Keratinocyte (primary cell): ENCODE measurements around the gene AFF2. TPM values are rescaled to one million over a fixed set of nuclear protein-coding genes. Genes with fewer than 3 reads are reported as not detected.

Experiments
- DNase-seq: peaks from one replicate; pipeline ENCODE4 v3.0.0-alpha.2; 2011; ENCODE audit warnings: low read depth, missing footprints, low spot score
- FAIRE-seq: peaks from 2 replicates; lab custom pipeline; 2011; peaks lifted over from hg19 to GRCh38; lab: Jason Lieb, UNC
- H2AFZ ChIP-seq: 2 replicates; pipeline ENCODE4 v1.6.0; 2012; ENCODE audit warnings: low read length, control low read depth, inconsistent platforms; ENCODE audit not compliant: control insufficient read depth
- H3K27ac ChIP-seq: 2 replicates; pipeline ENCODE4 v1.5.1; 2011; ENCODE audit warnings: low read length; ENCODE audit not compliant: control insufficient read depth, insufficient read depth
- H3K27me3 ChIP-seq: 3 replicates; pipeline ENCODE4 v1.6.0; 2011; ENCODE audit warnings: low read length; ENCODE audit not compliant: control insufficient read depth, insufficient read depth; ENCODE audit errors: extremely low read depth
- H3K36me3 ChIP-seq, 2 experiments: 2 replicates in 1 of 2; 3 replicates in 1 of 2; pipeline ENCODE4 v1.5.1; 2011; ENCODE audit warnings: low read length in 2 of 2, mild to moderate bottlenecking in 1 of 2; ENCODE audit not compliant: control insufficient read depth in 2 of 2, insufficient read depth in 2 of 2; ENCODE audit errors: extremely low read depth in 1 of 2
- H3K4me1 ChIP-seq: 3 replicates; pipeline ENCODE4 v1.5.1; 2011; ENCODE audit warnings: low read length; ENCODE audit not compliant: control insufficient read depth, insufficient read depth; ENCODE audit errors: extremely low read depth
- H3K4me2 ChIP-seq: 3 replicates; pipeline ENCODE4 v1.6.0; 2011; ENCODE audit warnings: low read depth, low read length; ENCODE audit not compliant: control insufficient read depth, insufficient read depth; ENCODE audit errors: extremely low read depth
- H3K4me3 ChIP-seq, 3 experiments: fragments of 200-600 bp in 1 of 3; sonication (generic) in 1 of 3; 2 replicates in 2 of 3; 3 replicates in 1 of 3; pipeline ENCODE4 v1.5.1; 2011 to 2016; ENCODE audit warnings: low read length in 3 of 3, mild to moderate bottlenecking in 3 of 3, control low read depth in 2 of 3, inconsistent platforms in 1 of 3, low read depth in 1 of 3, mixed read lengths in 1 of 3, mixed run types in 1 of 3, moderate library complexity in 1 of 3; ENCODE audit not compliant: control insufficient read depth in 2 of 3, insufficient read depth in 2 of 3; ENCODE audit errors: extremely low read depth in 1 of 3
- H3K79me2 ChIP-seq: 2 replicates; pipeline ENCODE4 v1.6.0; 2012; ENCODE audit warnings: low read length; ENCODE audit not compliant: control insufficient read depth, insufficient read depth
- H3K9ac ChIP-seq: 3 replicates; pipeline ENCODE4 v1.6.0; 2011; ENCODE audit warnings: low read length; ENCODE audit not compliant: control insufficient read depth, insufficient read depth; ENCODE audit errors: extremely low read depth
- H3K9me1 ChIP-seq: 3 replicates; pipeline ENCODE4 v1.6.0; 2011; ENCODE audit warnings: low read length; ENCODE audit not compliant: control insufficient read depth, insufficient read depth; ENCODE audit errors: extremely low read depth
- H3K9me3 ChIP-seq: 2 replicates; pipeline ENCODE4 v1.5.1; 2012; ENCODE audit warnings: low read depth, low read length; ENCODE audit not compliant: control insufficient read depth
- H4K20me1 ChIP-seq: 3 replicates; pipeline ENCODE4 v1.6.0; 2011; ENCODE audit warnings: low read length; ENCODE audit not compliant: control insufficient read depth, insufficient read depth; ENCODE audit errors: extremely low read depth
- EZH2 ChIP-seq: IDR thresholded peaks from one replicate; pipeline ENCODE4 v1.6.1; 2012; ENCODE audit warnings: inconsistent platforms, mild to moderate bottlenecking, low read length, moderate library complexity
- dilution Hi-C: fragments of 300-500 bp; cut with MboI; formaldehyde crosslinking; loops from one replicate; pipeline ENCODE4 v1.7.0; 2020; ENCODE audit warnings: low sequenced_read_pairs; ENCODE audit not compliant: extremely low pct_ligation_motif_present
- polyA plus RNA-seq, 5 experiments: library from polyadenylated mRNA; depleted of rRNA in 3 of 5; stranded (reverse) in 3 of 5; stranded (forward) in 1 of 5; unstranded in 1 of 5; fragments of >200 nt; gene quantifications; 1 replicate in 1 of 5; 2 replicates in 3 of 5; 3 replicates in 1 of 5; pipeline versions ENCODE4 v1.2.1 to v1.2.3, GENCODE V29; 2011 to 2012; ENCODE audit warnings: missing spikeins in 2 of 5, low read depth in 1 of 5, low replicate concordance in 1 of 5
- TF ChIP-seq, protein P1 (sequence below), 3 experiments: IDR thresholded peaks in 1 of 3; conservative IDR thresholded peaks in 1 of 3; optimal IDR thresholded peaks in 1 of 3; 2 replicates in 2 of 3; 3 replicates in 1 of 3; pipeline versions ENCODE3 to v1.5.1; 2011; ENCODE audit warnings: low read length in 3 of 3, mild to moderate bottlenecking in 3 of 3, moderate library complexity in 2 of 3, control low read depth in 1 of 3, inconsistent platforms in 1 of 3; ENCODE audit not compliant: insufficient read depth in 2 of 3; ENCODE audit errors: extremely low read depth in 1 of 3

The AFF2 gene
- polyA plus RNA-seq, 1 donor (not counting 4 experiments of a cell fraction or from before 2014, with no cell fraction given) = 0.01 TPM

GRCh38 chrX:148933881-148934280 is 433.5 kb downstream of the AFF2 start:
- Histone ChIP-seq H3K9me3 (no peaks in the 10 kb centered on the region), H3K4me1 (peaks cover 5% of the 10 kb centered on the region), H3K79me2 (no peaks in the 10 kb centered on the region), H2AFZ (no peak overlapping the region), H3K9ac (no peak overlapping the region), H3K27ac (no peak overlapping the region), H4K20me1 (no peaks in the 10 kb centered on the region), H3K4me3 (no peak overlapping the region), H3K27me3 (no peaks in the 10 kb centered on the region), H3K36me3 (no peaks in the 10 kb centered on the region), H3K4me2 (no peak overlapping the region), H3K9me1 (peaks cover 2% of the 10 kb centered on the region)
- FAIRE-seq (no peak), DNase-seq (no peak)
- dilution Hi-C loops = no loop called here
- TF ChIP-seq EZH2 = no peak
- TF ChIP-seq, protein P1, sequence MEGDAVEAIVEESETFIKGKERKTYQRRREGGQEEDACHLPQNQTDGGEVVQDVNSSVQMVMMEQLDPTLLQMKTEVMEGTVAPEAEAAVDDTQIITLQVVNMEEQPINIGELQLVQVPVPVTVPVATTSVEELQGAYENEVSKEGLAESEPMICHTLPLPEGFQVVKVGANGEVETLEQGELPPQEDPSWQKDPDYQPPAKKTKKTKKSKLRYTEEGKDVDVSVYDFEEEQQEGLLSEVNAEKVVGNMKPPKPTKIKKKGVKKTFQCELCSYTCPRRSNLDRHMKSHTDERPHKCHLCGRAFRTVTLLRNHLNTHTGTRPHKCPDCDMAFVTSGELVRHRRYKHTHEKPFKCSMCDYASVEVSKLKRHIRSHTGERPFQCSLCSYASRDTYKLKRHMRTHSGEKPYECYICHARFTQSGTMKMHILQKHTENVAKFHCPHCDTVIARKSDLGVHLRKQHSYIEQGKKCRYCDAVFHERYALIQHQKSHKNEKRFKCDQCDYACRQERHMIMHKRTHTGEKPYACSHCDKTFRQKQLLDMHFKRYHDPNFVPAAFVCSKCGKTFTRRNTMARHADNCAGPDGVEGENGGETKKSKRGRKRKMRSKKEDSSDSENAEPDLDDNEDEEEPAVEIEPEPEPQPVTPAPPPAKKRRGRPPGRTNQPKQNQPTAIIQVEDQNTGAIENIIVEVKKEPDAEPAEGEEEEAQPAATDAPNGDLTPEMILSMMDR (optimal IDR thresholded peaks at IDR 0.05 in 1 of 3, IDR thresholded peaks at IDR 0.05 in 1 of 3, conservative IDR thresholded peaks at IDR 0.05 in 1 of 3; ENCODE audit: extremely low read depth in 1 of 3, insufficient read depth in 2 of 3, low read length in 3 of 3) = no peak

- Histone ChIP-seq H4K20me1 (no peaks in the 10 kb centered on the region), H3K27ac (no peak overlapping the region), H3K9ac (no peak overlapping the region), H3K9me3 (no peaks in the 10 kb centered on the region), H3K4me1 (no peaks in the 10 kb centered on the region), H3K4me2 (no peak overlapping the region), H3K27me3 (no peaks in the 10 kb centered on the region), H2AFZ (no peak overlapping the region), H3K9me1 (no peaks in the 10 kb centered on the region), H3K36me3 (no peaks in the 10 kb centered on the region), H3K4me3 (no peak overlapping the region), H3K79me2 (no peaks in the 10 kb centered on the region)
- FAIRE-seq (no peak), DNase-seq (no peak)
- dilution Hi-C loops = no loop called here
- no peak for TF ChIP-seq EZH2
- TF ChIP-seq, protein P1 (optimal IDR thresholded peaks at IDR 0.05 in 1 of 3, IDR thresholded peaks at IDR 0.05 in 1 of 3, conservative IDR thresholded peaks at IDR 0.05 in 1 of 3; ENCODE audit: extremely low read depth in 1 of 3, insufficient read depth in 2 of 3, low read length in 3 of 3) = no peak
Observed at GRCh38 chrX:148938348-148938747, 437.9 kb downstream of the AFF2 start.
